ENCODE data around the gene TRIO.

Gene TRIO

DNA sequence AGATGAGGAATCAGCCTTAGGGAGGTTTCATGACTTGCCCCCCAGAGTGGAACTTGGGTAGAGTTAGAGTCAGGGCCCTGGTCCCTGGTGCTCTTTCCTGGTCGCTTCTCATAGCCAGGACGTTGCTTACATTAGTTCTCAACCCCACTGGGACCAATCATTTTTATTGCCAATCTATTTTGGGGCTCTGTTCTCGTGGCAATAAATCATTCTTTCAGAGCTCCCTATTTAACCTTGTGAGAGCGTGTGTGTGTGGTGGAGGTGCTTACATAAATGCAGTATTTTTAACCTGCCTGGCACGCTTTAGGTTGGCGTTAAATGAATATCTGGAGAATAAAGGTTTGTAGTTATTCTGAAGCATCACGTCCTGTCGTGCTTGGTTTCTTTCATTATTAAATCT, 4.1 kb downstream of the TRIO start:
- Histone ChIP-seq H3K4me1 (ENCODE audit: control insufficient read depth, insufficient read depth, low read length) (peaks cover 12% of the 10 kb centered on the region), H3K27ac (ENCODE audit: low read length) (no peak overlapping the region)

DNA sequence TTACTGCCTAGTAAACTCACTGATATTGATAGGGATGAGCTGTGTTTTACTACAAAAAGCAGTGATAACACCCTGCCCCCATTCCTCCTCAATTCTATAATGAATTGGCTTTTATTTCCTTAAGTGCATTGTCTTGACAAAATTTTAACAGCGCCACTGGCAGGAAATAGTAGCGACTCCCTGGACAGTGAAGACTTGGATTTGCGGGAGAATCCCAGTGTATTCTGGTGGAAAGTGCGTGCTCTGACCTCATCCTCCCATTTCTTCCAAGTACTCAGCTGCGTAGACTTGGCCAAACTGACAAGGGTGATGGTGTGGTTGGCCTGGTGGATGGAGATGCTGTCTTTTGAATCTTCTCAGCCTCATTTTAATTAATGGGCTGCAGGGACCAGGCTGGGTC, 5.3 kb downstream of the TRIO start:
- Histone ChIP-seq H3K9me3 (ENCODE audit: control insufficient read depth, insufficient read depth, low read length) (no peaks in the 10 kb centered on the region), H3K36me3 (ENCODE audit: control insufficient read depth, insufficient read depth, low read length) (no peaks in the 10 kb centered on the region; the same call in 1 of the 2 replicates), H3K4me1 (ENCODE audit: control insufficient read depth, insufficient read depth, low read length) (peaks cover 13% of the 10 kb centered on the region), H3K27me3 (ENCODE audit: control insufficient read depth, insufficient read depth, low read length) (no peaks in the 10 kb centered on the region), H3K27ac (ENCODE audit: low read length) (no peak overlapping the region), H3K4me3 (ENCODE audit: low read length) (no peak overlapping the region)
- no peak for DNase-seq (ENCODE audit: low read depth, low spot score)
- no CpG with 5 or more reads among the region's 5 CpGs for WGBS (ENCODE audit: insufficient coverage, insufficient read length)

More for the DNA sequence above, 4.1 kb downstream of the TRIO start:
- Histone ChIP-seq H3K4me3 (ENCODE audit: low read length) (no peak overlapping the region), H3K9me3 (ENCODE audit: control insufficient read depth, insufficient read depth, low read length) (no peaks in the 10 kb centered on the region), H3K36me3 (ENCODE audit: control insufficient read depth, insufficient read depth, low read length) (no peaks in the 10 kb centered on the region; the same call in 1 of the 2 replicates), H3K27me3 (ENCODE audit: control insufficient read depth, insufficient read depth, low read length) (no peaks in the 10 kb centered on the region)
- DNase-seq (ENCODE audit: low read depth, low spot score) = no peak
- WGBS (ENCODE audit: insufficient coverage, insufficient read length) = no CpG with 5 or more reads among the region's 8 CpGs

DNA sequence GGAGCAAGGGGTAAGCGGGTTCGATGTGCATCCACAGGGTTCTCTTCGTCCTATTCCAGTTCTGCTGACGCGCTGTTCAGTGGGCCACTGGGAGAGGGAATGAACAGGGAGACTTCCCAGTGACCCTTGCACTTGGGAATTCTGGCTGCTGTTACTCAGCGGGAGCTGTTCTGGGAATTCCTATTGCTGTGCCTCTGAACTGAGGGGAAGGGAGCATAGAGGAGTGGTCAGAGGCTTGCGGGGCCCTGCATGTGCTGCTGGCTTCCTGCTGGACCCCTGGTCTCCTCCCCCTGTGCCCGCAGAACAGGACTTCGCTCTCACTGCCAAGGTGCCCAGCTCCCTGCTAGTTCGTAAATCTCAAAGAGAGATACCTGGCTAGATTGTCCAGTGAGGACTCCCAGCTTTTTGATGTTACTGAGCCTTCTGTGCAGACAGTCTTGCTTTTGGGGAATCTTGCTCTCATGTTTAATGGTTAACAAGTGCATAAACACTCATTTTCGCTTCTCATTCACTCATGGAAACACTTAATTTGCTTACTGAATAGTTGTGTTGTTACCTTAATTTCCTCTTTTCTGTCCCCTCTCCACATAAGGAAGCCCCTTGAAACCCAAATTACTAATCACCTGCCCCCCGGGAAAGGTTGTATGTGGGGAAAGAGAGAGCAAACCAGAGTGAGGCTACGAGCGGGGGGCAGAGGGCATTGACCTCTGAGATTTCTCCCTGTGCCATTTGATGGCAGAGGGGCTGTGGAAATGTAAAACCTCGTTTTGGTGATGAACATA, 5.9 kb downstream of the TRIO start:
- no peak overlapping the region for H3K4me3 ChIP-seq (ENCODE audit: low read length)
- WGBS (ENCODE audit: insufficient coverage, insufficient read length) = no CpG with 5 or more reads among the region's 15 CpGs
- no peaks in the 10 kb centered on the region for H3K27me3 ChIP-seq (ENCODE audit: control insufficient read depth, insufficient read depth, low read length)
- DNase-seq (ENCODE audit: low read depth, low spot score) = no peak
- H3K4me1 ChIP-seq (ENCODE audit: control insufficient read depth, insufficient read depth, low read length) = peaks cover 17% of the 10 kb centered on the region
- H3K27ac ChIP-seq (ENCODE audit: low read length) = no peak overlapping the region
- H3K9me3 ChIP-seq (ENCODE audit: control insufficient read depth, insufficient read depth, low read length) = no peaks in the 10 kb centered on the region
- H3K36me3 ChIP-seq (ENCODE audit: control insufficient read depth, insufficient read depth, low read length) = no peaks in the 10 kb centered on the region

DNA sequence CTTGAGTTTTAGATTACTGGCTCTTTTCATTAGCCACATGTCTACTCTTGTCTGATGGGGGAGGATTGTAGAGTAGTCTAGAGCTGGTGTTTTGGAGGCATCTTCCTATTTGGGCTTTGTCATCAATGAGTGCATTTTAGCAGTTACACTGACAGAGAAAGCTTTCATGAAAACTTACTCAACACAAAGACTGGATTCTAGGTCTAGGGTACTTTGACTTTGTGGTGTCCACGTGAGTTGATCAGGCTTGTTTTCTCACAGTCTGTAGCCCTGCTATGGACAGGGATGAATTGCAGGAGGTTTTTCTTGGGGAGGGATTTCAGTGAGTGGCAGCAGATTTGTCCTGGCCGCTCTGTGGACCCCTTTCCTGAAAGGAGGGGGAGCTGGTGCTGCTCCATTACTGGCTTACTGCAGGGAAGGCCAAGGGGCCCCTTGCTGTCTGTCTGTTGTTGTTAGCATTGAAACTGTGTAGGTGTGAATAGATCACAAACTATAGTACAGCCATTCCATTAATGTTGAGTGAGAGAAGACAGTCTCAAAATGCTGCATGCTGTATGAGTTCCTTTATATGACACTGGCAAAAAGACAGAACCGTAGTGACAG, 6.6 kb downstream of the TRIO start:
- Histone ChIP-seq H3K4me3 (ENCODE audit: low read length) (no peak overlapping the region), H3K27me3 (ENCODE audit: control insufficient read depth, insufficient read depth, low read length) (no peaks in the 10 kb centered on the region), H3K4me1 (ENCODE audit: control insufficient read depth, insufficient read depth, low read length) (peaks cover 19% of the 10 kb centered on the region), H3K27ac (ENCODE audit: low read length) (no peak overlapping the region), H3K36me3 (ENCODE audit: control insufficient read depth, insufficient read depth, low read length) (no peaks in the 10 kb centered on the region), H3K9me3 (ENCODE audit: control insufficient read depth, insufficient read depth, low read length) (no peaks in the 10 kb centered on the region)
- WGBS (ENCODE audit: insufficient coverage, insufficient read length) = no CpG with 5 or more reads among the region's 3 CpGs
- DNase-seq (ENCODE audit: low read depth, low spot score) = no peak

DNA sequence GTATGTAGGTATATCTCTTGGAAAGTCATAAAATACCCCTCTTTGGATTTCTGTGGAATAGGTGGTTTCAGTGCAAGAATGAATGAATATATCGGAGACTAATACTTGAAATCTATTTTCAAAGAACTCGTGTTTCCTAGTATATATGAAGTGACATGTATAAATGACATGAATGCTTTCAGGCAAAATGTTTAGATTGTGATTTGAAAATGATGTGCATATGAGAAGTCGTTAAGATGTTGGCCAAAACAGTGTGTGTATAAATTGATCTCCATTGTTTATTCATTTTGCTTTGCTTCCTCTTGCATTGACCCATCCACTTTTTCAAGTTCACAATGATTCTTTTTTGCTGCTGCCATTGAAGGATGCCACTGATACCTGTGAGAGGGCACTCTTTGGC, 8.3 kb downstream of the TRIO start:
- DNase-seq (ENCODE audit: low read depth, low spot score) = no peak
- Histone ChIP-seq H3K27me3 (ENCODE audit: control insufficient read depth, insufficient read depth, low read length) (no peaks in the 10 kb centered on the region), H3K4me1 (ENCODE audit: control insufficient read depth, insufficient read depth, low read length) (peaks cover 23% of the 10 kb centered on the region), H3K4me3 (ENCODE audit: low read length) (no peak overlapping the region), H3K36me3 (ENCODE audit: control insufficient read depth, insufficient read depth, low read length) (no peaks in the 10 kb centered on the region), H3K9me3 (ENCODE audit: control insufficient read depth, insufficient read depth, low read length) (no peaks in the 10 kb centered on the region), H3K27ac (ENCODE audit: low read length) (no peak overlapping the region)
- 100% methylated on average over 1 of the region's 3 CpGs for WGBS (ENCODE audit: insufficient coverage, insufficient read length)

DNA sequence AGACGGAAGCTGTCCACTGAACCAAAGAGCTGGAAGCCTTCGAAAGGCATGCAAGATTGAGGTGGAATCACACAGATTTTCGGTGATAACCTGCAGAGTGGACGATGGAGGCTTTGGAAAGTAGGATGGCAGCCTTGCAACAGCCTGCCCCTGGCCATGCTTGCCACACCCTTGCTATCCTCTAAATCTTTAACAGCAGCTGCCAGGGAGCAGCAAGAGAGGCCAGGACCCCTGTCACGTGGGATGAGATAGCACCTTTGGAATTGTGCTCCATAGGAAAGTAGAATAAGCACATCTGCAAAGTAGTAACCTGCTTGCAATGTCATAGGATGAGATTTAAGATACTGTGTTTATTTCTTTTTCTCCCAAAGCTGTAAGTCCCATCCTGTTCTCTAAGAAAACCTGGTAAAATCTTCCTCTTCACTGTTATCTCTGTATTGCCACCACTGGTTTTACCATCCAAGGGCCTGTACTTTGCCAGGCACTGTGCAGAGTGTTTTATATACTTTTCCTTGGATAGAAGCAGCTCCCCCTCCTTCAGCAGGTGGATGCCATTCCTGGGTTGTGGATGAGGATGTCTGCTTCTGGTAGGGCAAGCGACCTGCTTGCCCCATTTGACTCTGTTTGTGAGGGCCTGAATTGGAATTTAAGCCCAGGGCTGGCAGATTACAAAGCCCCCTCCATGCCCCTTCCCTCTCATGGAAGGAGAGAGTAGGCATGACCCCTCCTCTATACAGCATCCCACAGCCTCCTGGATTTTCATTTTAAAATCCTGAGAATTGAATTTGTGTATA, 10.1 kb downstream of the TRIO start:
- Histone ChIP-seq H3K9me3 (ENCODE audit: control insufficient read depth, insufficient read depth, low read length) (no peaks in the 10 kb centered on the region), H3K27ac (ENCODE audit: low read length) (no peak overlapping the region), H3K36me3 (ENCODE audit: control insufficient read depth, insufficient read depth, low read length) (no peaks in the 10 kb centered on the region), H3K4me3 (ENCODE audit: low read length) (no peak overlapping the region), H3K4me1 (ENCODE audit: control insufficient read depth, insufficient read depth, low read length) (peaks cover 22% of the 10 kb centered on the region), H3K27me3 (ENCODE audit: control insufficient read depth, insufficient read depth, low read length) (no peaks in the 10 kb centered on the region)
- WGBS (ENCODE audit: insufficient coverage, insufficient read length) = no CpG with 5 or more reads among the region's 6 CpGs
- DNase-seq (ENCODE audit: low read depth, low spot score) = no peak

DNA sequence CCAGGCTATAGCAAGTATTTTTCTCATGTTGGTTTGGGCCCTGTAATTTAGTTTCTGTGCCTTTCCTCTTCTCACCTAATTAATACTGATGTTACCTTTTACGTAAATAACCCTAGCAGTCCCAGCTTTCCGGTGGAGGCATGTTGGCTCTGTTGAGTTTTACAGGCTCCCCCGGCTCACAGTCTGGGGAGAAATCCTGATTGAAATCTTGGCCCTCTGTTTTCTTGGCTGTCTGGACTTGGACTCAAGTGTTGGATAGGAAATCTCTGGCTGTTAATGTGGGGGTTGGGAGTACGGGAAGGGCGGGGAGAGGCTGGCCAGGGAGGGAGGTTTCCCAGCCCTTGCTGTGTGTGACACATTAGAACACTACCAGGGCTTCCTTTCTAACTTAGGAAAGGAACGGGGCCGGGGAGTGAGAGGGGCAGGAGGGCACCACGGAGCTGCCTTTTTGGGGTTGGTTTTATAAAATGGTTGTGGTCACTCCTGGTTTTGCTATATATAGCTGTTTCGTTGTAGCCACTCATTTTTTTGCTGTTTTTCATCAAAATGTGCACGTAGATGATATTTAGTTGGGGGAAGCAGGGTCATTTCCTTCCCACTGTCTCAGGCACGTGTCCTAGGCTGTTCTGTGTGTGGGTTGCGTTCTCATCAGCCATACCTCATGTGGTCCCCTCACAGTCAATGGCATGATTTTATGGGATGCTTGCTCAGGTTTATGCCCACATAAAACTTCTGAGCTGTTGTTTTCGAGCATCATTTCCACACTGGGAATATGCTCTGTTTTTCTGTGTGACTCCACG, 11.0 kb downstream of the TRIO start:
- Histone ChIP-seq H3K27ac (ENCODE audit: low read length) (no peak overlapping the region), H3K27me3 (ENCODE audit: control insufficient read depth, insufficient read depth, low read length) (no peaks in the 10 kb centered on the region), H3K4me3 (ENCODE audit: low read length) (no peak overlapping the region), H3K4me1 (ENCODE audit: control insufficient read depth, insufficient read depth, low read length) (peaks cover 15% of the 10 kb centered on the region), H3K9me3 (ENCODE audit: control insufficient read depth, insufficient read depth, low read length) (no peaks in the 10 kb centered on the region), H3K36me3 (ENCODE audit: control insufficient read depth, insufficient read depth, low read length) (no peaks in the 10 kb centered on the region)
- DNase-seq (ENCODE audit: low read depth, low spot score) = no peak
- no CpG with 5 or more reads among the region's 14 CpGs for WGBS (ENCODE audit: insufficient coverage, insufficient read length)

DNA sequence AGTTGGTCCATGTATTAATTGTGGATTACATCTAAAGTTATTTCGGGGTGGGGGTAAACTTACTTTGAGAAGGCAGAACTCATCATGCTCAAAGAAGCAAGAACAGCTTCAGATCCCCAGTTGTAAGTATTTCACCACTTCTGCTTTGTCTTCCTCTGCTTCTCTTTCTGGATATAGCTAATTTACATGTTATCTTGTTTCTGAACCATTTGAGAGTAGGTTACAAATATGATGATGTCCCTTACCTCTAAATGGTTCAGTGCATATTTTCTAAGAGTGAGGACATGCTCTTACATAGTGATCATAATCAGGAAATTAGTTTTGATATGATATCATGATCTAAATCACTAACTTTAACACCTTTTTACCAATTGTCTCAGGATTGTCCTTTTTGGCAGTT, 11.9 kb downstream of the TRIO start:
- no peak for DNase-seq (ENCODE audit: low read depth, low spot score)
- Histone ChIP-seq H3K4me3 (ENCODE audit: low read length) (no peak overlapping the region), H3K27me3 (ENCODE audit: control insufficient read depth, insufficient read depth, low read length) (no peaks in the 10 kb centered on the region), H3K4me1 (ENCODE audit: control insufficient read depth, insufficient read depth, low read length) (peaks cover 14% of the 10 kb centered on the region), H3K27ac (ENCODE audit: low read length) (no peak overlapping the region), H3K9me3 (ENCODE audit: control insufficient read depth, insufficient read depth, low read length) (no peaks in the 10 kb centered on the region), H3K36me3 (ENCODE audit: control insufficient read depth, insufficient read depth, low read length) (no peaks in the 10 kb centered on the region)
- whole genome bisulfite sequencing (ENCODE audit: insufficient coverage, insufficient read length) = no CpG with 5 or more reads among the region's 1 CpG

DNA sequence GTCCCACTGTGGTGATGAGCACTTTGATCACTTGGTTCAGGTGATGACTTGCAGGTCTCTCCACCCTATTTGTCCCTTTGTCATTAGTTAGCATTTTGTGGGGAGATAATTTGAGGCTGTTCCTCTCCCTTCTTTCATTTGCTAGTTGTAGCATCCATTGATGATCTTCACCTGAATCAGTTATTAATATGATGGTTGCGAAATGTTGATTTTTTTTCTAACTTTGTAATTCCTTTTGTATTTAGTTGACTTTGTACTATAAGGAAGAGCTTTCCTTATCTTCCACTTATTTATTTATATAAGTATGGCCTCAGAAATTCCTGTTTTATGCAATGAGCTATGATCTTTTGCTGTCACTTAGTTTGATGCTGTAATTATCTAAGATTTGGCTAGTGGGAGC, 12.6 kb downstream of the TRIO start:
- Histone ChIP-seq H3K27me3 (ENCODE audit: control insufficient read depth, insufficient read depth, low read length) (no peaks in the 10 kb centered on the region), H3K36me3 (ENCODE audit: control insufficient read depth, insufficient read depth, low read length) (no peaks in the 10 kb centered on the region), H3K27ac (ENCODE audit: low read length) (no peak overlapping the region), H3K4me1 (ENCODE audit: control insufficient read depth, insufficient read depth, low read length) (peaks cover 13% of the 10 kb centered on the region), H3K4me3 (ENCODE audit: low read length) (no peak overlapping the region), H3K9me3 (ENCODE audit: control insufficient read depth, insufficient read depth, low read length) (no peaks in the 10 kb centered on the region)
- no peak for DNase-seq (ENCODE audit: low read depth, low spot score)
- WGBS (ENCODE audit: insufficient coverage, insufficient read length) = no CpG with 5 or more reads among the region's 1 CpG

DNA sequence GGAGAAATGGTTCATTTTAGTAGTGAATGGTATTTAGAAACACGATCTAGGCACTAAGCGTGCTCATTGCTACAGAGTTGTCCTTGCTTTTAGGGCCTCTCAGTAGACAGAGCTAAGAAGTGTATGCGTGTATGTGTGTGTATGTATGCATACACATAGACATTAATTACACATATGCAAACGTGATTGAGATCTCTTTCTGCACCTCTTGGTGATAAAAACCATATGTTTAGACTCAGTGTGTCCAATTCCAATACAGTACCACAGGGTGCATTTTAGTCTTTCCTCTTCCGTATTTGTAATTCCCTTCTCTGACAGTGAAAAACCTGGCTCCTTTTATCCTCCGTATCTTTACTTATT, 13.1 kb downstream of the TRIO start:
- no peaks in the 10 kb centered on the region for H3K36me3 ChIP-seq (ENCODE audit: control insufficient read depth, insufficient read depth, low read length)
- H3K27me3 ChIP-seq (ENCODE audit: control insufficient read depth, insufficient read depth, low read length) = no peaks in the 10 kb centered on the region
- H3K9me3 ChIP-seq (ENCODE audit: control insufficient read depth, insufficient read depth, low read length) = no peaks in the 10 kb centered on the region
- H3K27ac ChIP-seq (ENCODE audit: low read length) = no peak overlapping the region
- H3K4me3 ChIP-seq (ENCODE audit: low read length) = no peak overlapping the region
- WGBS (ENCODE audit: insufficient coverage, insufficient read length) = no CpG with 5 or more reads among the region's 6 CpGs
- DNase-seq (ENCODE audit: low read depth, low spot score) = no peak
- peaks cover 13% of the 10 kb centered on the region for H3K4me1 ChIP-seq (ENCODE audit: control insufficient read depth, insufficient read depth, low read length)
